ENCODE results near the gene UNC45A.
A peak's percentile ranks its signal among the peaks of the same experiment; 100 is the strongest.

Gene UNC45A

GRCh38 chr15:90953947-90954711 is 19.0 kb downstream of the UNC45A start (continued):
- TF ChIP-seq ZNF132 (tag by site-specific recombination; IDR thresholded peaks at IDR 0.05; ENCODE audit: borderline replicate concordance) (no peak), ZNF221 (tag by site-specific recombination; IDR thresholded peaks at IDR 0.05; ENCODE audit: borderline replicate concordance) (no peak), ZNF223 (tag by site-specific recombination; IDR thresholded peaks at IDR 0.05) (no peak), ZNF354C (tag by site-specific recombination; IDR thresholded peaks at IDR 0.05; ENCODE audit: borderline replicate concordance, low read depth) (no peak), GLIS2 (tag by site-specific recombination; IDR thresholded peaks at IDR 0.05) (no peak), ZBTB17 (tag by site-specific recombination; IDR thresholded peaks at IDR 0.05) (no peak), ZNF707 (tag by site-specific recombination; IDR thresholded peaks at IDR 0.05) (no peak), ZNF624 (tag by site-specific recombination; IDR thresholded peaks at IDR 0.05) (no peak), ZNF157 (tag by site-specific recombination; IDR thresholded peaks at IDR 0.05) (no peak), ZNF704 (tag by site-specific recombination; IDR thresholded peaks at IDR 0.05) (no peak), BCL11B (tag by site-specific recombination; IDR thresholded peaks at IDR 0.05; ENCODE audit: low read depth) (no peak), ZNF561 (tag by site-specific recombination; IDR thresholded peaks at IDR 0.05; ENCODE audit: borderline replicate concordance) (no peak), HIC1 (tag by site-specific recombination; IDR thresholded peaks at IDR 0.05) (0 out of 2 replicates have a peak, but pooled peaks have one; percentile 49), EGR2 (tag by site-specific recombination; IDR thresholded peaks at IDR 0.05; ENCODE audit: low read depth) (peak; percentile 91), ZNF2 (tag by site-specific recombination; IDR thresholded peaks at IDR 0.05) (no peak), ZNF362 (tag by site-specific recombination; IDR thresholded peaks at IDR 0.05) (peak; percentile 60; the same call in 1 of the 2 replicates), ZBTB6 (tag by site-specific recombination; IDR thresholded peaks at IDR 0.05) (no peak), ZNF423 (tag by site-specific recombination; IDR thresholded peaks at IDR 0.05) (no peak), ZNF776 (tag by site-specific recombination; IDR thresholded peaks at IDR 0.05; ENCODE audit: borderline replicate concordance) (no peak), ZNF791 (tag by site-specific recombination; IDR thresholded peaks at IDR 0.05) (no peak), ZBTB48 (tag by site-specific recombination; IDR thresholded peaks at IDR 0.05) (no peak), CTCF (tag by site-specific recombination; IDR thresholded peaks at IDR 0.05) (no peak), ZBTB1 (tag by site-specific recombination; IDR thresholded peaks at IDR 0.05) (no peak), KLF17 (tag by site-specific recombination; IDR thresholded peaks at IDR 0.05) (no peak), AEBP2 (tag by site-specific recombination; IDR thresholded peaks at IDR 0.05; ENCODE audit: borderline replicate concordance) (no peak), SALL2 (tag by site-specific recombination; IDR thresholded peaks at IDR 0.05; ENCODE audit: borderline replicate concordance) (no peak), ZFHX2 (tag by site-specific recombination; conservative IDR thresholded peaks at IDR 0.05) (peak; percentile 94), ZFP37 (tag by site-specific recombination; IDR thresholded peaks at IDR 0.05) (no peak), ZNF792 (tag by site-specific recombination; IDR thresholded peaks at IDR 0.05) (no peak)
